Inflammatory macrophage treated with lipopolysaccharide for 1 hour (primary cell): ENCODE data around the gene GPC4.
A peak's percentile ranks its signal among the peaks of the same experiment; 100 is the strongest.

Source experiments
- DNase-seq, 2 donors: peaks; one replicate each; pipeline ENCODE4 v3.0.0-alpha.2; 2020 to 2022

Gene GPC4

DNA sequence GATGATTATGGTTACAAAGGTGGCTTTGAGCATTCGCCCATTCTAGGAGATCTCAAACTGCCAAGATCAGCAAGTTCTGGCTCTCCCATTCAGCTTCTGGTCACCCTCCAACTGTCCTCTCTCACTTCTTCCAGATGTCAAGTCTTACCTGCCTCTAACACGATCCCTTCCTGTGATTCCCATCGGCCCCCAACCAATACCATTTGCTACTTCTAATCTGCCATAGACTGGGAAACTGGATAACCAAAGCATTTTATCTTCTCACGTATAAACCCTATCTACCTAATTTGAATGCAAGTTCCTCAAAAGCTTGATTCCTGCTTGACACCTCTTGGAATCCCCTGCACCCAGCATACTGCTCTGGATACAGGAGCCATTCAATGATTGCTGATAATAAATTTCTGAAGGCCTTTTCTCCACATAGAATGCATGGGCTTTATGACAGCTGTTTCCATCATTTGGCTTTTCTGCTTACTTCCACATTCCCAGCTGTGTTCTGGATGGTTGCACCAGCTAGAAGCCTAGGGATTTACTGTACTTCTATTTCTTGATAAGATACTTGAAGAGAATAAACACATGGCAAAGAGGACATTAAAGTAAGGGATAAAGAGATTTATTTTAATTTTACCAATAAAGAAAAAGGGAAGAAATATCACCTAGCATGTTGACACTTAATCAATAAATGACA, 9.6 kb downstream of the GPC4 start:
- DNase-seq: no peak

DNA sequence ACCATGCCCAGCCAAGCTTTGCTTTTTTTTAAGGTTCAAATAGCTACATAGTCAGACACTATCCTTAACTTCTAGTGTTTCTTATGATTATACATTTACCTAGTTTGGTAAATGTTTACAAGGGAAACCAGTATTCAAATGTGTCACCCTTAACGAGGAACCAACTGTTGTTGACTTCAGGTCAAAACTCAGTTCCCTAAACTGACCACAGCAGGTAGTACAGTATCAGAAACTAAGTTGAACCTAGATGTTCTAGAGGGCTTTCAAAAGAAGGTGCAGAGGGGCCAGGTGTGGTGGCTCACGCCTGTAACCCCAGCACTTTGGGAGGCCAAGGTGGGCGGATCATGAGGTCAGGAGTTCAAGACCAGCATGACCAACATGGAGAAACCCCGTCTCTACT, 11.3 kb downstream of the GPC4 start:
- no peak for DNase-seq

DNA sequence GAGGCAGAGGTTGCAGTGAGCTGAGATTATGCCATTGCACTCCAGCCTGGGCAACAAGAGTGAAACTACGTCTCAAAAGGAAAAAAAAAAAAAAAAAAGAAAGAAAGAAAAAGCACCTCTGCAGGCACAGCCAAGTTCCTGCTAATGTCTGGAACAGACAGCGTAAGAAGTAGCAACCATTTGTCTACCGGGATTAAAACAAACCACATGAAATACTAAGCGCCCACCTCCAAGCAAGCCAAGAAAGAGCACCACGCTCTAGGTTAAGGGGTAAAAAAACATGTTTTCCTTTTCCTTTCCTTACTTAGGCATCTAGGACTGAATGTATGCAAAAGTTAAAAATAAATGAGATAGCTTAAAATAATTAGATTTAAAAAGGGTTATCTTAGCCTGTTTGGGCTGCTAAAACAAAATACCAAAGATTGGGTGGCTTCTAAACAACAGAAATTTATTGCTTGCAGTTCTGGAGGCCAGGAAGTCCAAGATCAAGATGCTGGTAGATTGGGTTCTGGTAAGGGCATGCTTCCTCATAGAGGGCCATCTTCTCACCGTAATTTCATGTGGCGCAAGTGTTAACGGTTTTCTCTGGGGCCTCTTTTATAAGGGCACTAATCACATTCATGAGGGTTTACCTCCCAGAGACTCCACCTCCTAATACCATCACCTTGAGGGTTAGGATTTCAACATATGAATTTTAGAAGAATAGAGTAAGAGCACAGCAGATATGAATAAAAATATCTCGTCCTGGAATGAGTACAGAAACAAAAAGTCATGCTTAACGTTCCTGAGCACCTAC, 12.3 kb downstream of the GPC4 start:
- no peak for DNase-seq

DNA sequence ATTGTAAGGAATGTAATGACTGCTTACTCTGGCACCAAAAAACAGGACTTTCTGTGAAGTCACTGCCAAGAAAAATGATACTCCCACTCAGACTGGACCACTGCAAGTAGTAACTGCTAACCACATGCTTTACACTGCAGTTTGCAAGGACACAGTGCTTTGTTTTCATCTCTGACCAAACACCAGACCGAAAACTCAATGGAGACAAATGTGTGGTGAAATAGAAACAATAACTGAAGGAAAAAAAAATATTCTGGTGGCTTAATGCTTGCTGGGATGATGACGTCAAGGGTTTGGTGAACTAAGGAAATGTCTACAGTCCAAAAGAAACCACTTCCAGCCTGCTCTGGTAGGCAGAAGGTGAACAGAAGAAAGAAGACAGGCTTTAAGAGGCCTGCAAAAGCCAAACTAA, 13.2 kb downstream of the GPC4 start:
- DNase-seq: no peak

DNA sequence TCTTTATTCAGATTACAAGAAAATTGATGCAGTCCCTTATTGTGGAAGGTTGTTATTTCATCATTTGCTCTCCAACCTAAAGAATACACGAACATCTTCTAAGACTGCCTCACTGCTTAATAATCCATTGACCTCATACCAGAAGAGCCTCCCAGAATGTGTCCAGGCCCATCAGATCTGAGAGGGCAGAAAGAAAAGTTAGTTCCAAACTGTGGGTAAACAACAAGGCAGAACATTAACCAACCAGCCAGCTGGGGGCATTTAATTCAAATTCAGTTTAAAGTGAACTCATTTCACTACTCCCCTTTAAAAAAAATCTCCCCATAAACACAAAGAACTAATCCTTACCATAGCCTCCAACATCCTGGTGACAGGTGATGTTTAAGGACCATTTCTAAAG, 13.8 kb downstream of the GPC4 start:
- DNase-seq: no peak

DNA sequence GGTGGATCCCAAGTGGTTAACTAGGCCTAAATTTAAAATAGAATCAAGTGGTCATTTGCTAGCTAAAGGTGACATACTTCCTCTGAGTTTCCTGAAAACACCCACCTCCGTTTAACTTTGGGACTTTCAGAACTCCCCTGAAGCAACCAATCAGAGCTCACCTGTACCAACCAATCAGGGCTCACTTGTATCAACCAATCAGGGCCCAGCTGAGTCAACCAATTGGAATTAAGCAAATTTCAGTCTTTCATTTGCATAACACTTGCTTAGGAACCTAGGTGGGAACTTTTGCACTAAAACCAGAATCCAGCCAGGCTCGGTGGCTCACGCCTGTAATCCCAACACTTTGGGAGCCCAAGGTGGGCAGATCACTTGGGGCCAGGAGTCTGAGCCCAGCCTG, 15.9 kb downstream of the GPC4 start:
- DNase-seq: no peak

DNA sequence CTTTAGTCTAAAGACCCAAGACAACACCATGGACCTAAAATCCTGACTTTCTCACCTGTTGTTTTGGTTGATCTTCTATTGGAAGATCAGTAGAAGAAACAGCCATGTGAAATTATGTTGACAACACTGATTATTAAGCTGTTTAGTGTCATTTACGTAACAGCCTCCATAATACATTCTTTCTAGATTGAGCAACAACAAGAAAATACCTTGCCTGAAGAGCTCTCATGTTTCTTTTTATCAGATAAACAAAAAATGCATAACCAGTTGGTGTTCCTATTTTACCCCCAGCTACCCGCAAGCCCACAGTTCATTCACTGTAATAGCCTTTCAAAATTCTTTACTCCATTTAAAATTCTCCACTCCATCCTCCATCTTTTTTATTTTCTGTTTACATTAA, 20.5 kb downstream of the GPC4 start:
- no peak for DNase-seq

DNA sequence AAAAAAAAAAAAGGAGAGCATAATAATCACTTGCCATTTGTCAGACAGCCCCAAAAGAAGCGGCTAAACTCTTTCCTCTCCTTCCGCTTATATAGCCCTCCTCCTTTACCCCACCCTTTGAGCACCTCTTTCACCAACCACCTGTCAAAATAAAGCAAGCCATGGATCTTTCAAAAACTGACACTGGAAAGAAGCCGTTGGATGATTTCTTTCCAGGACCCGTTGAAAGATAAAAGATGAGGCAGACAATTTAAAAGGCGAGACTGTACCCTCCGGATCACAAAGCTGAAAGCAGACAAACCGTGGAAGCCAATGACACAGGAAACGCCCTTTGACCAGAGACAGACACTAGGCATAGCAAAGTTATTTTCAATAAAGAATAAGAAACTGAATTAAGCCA, 22.6 kb downstream of the GPC4 start:
- DNase-seq: no peak

DNA sequence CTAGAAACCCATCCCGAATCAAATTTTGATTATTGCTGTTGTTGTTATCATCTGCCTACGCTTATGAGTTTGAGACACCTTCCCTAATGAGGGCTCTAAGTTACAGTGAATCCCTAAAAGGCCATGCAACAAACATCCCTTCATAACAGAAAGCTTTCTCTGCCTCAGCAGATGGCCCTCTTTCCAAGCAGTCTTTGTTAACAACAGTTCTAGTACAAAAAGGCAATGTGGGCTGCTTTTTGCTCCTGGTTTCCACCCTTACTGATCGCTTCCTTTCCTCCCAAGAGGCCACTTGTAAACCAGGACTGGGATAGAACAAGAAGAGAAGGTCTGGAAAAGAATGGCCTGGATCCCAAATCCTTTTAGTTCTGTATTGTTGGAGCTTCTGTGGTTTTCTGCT, 24.2 kb downstream of the GPC4 start:
- no peak for DNase-seq

DNA sequence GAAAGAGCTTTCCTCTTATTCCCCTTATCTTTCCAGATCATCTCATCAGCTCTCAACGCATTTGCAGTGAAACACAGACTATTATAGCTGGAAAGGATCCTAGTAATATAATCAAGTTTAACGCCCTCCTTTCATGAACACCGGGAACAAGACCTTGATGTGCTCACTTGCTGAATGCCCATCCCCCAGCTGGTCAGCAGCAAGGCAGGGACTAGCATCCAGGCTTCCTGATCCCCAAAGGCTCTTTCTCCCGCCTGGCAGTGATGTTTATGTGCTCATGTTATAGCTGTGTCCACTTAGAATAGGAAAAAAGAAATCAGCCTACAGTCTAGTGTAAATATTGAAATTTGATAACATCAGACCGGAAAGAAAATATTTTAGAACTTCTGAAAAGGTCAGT, 24.6 kb downstream of the GPC4 start:
- DNase-seq: no peak

DNA sequence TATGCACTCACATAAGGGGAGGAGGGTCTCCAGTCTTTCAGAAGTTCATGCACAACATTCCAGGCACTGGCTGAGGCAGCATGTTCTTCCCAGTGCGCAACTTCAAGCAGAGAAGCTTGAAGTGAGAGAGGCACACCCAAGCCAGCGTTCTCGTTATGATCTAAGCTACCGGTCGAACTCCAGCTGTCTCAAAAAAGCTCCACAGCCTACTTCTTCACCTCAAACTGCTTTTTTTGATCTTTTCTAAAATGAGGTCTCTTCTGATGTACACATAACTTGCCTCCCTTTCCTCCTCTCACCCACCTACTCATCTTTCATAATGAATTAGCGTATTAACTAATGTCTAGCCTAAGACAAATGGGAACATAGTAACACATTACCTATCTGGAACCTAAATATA, 25.3 kb downstream of the GPC4 start:
- no peak for DNase-seq

DNA sequence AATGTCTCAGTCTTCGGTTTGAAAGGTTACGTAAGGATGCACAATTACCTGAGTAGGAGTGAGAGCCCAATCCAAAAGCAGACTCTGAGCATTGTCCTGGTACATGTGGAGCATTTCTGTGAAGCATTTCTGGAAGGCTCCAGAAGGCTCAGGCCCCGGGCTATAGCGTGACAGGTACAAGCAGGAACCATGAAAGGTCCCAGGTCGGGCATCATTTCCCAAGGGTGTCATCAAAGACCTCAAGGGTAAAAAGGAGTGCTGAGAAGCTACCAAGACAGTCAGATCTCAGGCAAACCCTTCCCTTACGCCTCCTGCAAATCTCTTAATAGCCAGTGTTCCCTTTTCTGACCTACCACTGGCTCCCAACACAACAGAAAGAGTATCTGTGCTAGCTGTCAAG, 30.8 kb downstream of the GPC4 start:
- no peak for DNase-seq

DNA sequence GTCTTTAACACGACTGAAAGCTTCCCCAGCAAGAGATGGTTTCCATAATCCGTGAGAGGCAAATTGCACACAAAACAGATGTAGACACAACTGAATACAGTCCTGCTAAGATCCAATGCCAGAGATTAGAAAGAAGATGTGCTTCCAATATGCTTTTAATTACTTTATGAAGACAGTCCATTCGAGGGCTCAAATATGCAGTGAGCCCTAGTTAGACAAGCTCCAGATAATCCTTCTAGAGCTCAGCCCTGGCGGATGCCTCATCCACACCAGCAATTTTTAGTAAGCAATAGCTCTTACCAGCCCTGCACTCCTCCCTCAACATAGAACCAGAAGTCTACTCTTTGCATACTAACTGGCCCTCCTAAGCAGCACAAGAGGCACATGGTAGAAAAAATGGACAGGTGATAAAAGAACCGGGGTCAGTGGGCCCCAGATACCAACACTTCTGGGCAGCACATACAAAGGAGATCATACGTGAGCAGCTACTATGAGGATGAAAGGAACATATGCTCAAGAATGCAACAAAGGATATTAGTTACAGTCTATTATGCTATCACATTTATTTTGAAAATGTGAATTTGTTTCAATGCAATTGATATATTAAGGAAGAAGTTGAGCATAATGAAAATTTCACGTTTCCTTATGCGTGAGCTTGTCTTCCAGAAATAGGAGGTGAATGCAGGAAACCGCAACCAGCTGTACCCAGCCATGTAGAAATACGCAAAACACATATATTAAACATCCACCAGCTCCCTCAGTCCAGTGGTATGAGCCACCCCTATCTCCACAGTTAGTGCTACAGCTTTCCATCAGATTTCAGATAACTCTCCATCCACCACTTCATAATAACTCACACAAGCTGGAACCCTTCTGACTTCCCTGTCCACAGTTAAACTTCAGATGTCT, 34.3 kb downstream of the GPC4 start:
- DNase-seq: no peak

DNA sequence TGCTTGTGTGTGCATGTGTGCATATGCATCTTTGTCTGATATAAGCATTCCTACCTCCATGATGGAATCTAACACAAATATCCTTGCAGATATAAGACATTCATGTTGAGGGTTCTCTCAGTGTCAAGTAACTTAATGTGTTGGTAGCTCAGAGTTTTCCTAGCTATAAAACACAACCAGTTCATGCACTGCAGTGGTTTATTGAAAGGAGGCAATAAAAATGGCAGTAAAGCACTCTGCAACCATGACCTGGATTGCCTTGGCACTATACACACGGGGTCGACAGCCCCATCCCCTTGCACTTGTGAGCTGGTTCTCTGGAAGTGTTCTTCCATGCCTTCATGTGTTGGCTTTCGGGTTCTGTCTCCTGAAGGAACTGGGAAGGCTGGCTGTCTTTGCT, 38.9 kb downstream of the GPC4 start:
- no peak for DNase-seq

DNA sequence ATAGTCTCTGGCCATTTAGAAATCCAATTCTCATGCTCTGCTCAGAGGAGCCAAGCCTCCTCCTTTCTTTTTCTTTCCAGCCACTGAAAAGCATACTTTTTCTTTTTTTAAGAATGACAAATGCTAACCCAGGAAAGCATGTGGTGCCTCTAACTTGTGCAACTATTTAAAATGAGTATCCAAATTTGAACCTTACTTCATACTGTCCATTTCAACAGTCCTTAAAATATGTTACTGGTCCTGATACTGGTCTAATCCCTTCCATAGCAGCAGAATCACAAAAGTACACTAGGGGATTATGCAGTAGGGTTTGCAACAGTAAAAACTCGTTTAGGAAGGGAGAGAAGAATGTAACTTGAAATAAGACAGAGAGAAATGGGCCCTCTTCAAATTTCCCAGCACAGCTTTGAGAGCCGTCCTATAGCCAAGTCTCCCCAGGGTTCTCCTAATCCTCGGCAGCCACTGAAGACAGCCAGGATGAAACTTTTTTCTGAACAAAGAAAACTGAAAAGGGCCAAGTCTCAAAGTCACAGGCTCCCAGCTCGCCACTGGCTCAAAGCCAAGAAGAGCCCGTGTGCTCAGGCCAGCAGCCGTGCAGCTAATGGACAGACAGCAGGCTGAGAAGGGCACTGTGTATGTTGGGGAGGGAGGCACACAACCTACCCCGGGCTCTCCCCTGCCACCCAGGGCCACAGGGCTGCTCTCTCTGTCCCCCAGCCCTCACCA, 39.5 kb downstream of the GPC4 start:
- DNase-seq: no peak

DNA sequence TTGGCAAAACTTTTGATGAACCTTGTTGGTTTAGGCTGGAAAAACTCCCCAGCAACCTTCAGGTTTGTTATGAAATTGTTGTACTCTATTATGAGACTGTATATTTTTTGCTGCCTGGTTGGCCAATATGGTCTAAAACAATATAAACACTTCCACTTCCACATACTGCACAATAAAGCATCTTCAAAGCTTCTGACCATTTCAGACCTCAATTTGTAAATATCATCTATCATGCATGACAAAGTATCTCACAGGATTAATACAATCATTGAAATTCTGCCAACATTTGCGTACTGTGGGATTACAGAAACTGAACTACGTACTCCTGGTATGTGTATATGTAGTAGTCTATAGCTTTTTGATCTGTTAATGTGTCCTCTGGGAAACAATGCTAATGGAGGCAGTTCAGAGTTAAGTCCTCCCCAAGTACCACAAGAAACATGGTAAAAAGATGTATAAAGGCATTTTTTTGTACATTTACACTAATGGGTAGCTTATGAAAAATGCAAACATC, 40.4 kb downstream of the GPC4 start:
- DNase-seq: no peak

DNA sequence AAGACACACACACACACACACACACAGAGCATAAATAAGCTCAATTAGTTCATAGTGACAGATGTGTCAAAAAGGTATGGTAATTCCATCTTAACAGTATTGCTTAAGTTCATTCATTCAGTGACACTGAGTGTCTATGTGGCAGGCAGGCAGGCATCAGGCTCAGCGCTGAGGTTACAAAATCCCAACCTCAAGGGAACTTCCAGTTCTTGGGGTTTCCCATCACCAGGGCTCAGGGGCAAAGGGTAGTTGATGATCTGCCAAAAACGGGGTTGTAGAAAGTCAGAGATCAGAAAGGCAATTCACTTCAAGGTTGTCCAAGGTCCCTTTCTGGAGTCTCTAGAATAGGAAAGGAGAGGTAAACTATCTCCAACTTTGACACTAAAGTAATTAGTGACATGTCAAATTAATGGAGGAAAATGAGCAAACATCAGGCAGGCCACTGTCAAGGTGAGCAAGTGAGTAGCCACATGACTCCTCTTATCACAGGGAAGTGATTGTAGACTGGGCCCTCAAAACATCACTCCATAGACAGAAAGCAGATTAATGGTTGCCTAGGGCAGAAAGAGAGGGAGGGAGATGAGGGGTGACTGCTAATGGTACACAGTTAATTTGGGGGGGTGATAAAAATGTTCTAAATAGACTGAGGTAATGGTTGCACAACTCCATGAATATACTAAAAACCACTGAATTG, 41.8 kb downstream of the GPC4 start:
- peak; percentile 58 to 81 for DNase-seq

DNA sequence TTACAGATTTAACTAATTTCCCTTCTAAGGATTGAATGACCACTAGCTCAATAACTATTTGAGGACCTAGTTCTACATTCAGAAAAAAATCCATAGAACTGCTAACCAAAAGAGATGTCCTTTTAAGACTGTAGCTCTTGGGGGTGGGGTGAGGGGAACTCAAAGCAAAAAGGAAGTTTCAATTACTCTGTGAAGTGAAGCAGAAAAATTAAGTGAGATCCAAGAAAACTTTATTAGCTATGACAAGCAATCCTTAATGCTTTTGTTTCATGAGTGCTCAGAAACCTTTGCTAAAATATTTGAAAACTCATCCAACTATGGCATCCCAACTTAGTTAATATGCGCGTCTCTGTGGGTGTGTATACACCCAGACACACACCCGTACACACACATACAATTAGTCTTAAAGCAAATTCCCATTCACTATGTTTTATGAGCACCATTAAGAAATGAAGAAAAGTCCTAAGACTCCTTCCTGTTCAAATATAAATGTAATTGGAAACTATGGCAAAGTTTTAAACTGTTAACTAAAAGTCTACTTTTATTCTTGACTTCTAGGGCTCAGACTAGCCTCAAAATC, 44.5 kb downstream of the GPC4 start:
- DNase-seq: no peak

DNA sequence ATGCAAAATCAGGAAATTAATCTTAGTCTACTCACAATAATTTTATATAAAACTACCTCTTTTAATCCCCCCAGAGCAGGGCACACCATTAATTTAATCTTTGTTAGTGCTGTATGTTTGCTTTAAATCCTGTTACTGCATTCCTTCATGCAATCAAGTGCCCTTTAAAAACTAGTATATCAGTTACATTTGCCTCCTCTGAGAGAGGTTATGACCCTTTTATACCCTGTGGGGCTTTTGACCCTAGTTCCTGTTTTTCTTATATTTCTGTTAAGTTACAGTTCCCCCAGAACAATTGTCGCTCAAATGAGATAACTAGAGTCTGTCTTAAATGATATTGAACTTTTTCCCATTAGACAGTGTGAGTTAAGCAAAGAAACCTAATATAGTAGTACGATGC, 46.2 kb downstream of the GPC4 start:
- no peak for DNase-seq

DNA sequence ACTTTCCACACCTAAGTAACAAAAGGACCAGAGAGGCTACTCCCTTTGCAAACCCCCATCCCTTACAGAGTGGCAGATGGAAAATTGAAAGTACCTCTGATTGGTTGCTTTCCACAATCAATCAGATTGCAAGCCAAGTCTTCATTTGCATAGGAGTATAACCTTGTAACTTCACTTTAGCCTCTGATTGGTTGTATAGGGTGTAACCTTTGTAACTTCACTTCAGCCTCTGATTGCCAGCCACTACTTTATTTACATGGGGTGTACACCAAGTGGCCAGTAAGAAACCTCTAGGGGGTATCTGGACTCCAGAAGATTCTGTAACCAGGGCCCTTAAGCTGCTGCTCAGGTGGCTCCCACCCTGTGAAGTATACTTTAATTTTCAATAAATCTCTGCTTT, 48.6 kb downstream of the GPC4 start:
- no peak for DNase-seq

DNA sequence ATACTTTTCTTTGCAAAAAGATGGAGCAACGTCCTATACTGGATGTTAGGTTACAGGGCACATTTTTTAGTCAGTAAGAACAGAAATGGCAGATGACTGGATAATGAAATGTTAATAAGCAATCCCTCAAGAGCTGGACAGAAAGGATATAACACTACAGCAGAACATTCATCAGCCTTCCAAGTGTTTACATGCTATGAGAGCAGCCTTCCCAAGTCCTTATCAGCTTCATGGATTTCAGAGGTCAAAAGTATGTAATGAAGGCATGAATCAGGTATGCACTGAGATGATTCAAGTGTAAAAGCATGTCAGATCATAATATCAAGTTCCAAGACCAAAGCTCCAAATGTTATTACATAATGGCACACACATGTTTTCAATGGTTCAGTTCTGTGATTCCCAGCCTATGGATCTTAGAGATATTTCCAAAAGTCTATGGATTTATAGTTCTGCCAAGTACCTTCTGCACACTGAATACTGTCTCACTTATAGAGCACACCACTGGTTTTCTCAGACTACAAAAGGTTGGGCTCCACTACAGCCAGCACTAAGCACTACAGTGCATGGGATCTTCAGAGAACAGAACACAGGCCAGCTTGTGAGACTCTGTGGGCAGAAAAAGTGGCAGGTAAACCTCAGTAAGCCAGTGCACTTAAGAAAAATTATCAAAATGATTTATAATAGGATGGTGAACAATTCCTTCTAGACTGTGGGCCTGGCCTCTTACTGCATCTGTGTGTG, 49.2 kb downstream of the GPC4 start:
- DNase-seq: no peak
